ENCODE measurements around the gene OR10H5. TPM values are rescaled to one million over a fixed set of nuclear protein-coding genes. Genes with fewer than 3 reads are reported as not detected.
"Not testable (repeated sequence)": the region's sequence is repeated elsewhere in the genome, so short reads cannot be mapped to it uniquely, and the experiment has no call there.

The OR10H5 gene
- total RNA-seq, 2 donors from 2014 or later: not detected

GRCh38 chr19:15781661-15782060 is 5.8 kb upstream of the OR10H5 start:
- no peaks in the 10 kb centered on the region for H3K9me3 Mint-ChIP-seq

GRCh38 chr19:15782211-15782610 is 5.2 kb upstream of the OR10H5 start:
- no peaks in the 10 kb centered on the region for H3K4me1 Mint-ChIP-seq
- no peaks in the 10 kb centered on the region for H3K27me3 Mint-ChIP-seq
- H3K9me3 Mint-ChIP-seq: no peaks in the 10 kb centered on the region
- no peak overlapping the region for H3K4me3 Mint-ChIP-seq
- H3K36me3 Mint-ChIP-seq (ENCODE audit: low read depth): no peaks in the 10 kb centered on the region
- H3K27ac Mint-ChIP-seq: peak overlapping the region; percentile 32
- no peak for ATAC-seq (replicated peaks)

More at GRCh38 chr19:15781661-15782060, 5.8 kb upstream of the OR10H5 start:
- Mint-ChIP-seq H3K27me3 (peaks cover 3% of the 10 kb centered on the region), H3K27ac (no peak overlapping the region), H3K4me3 (no peak overlapping the region), H3K4me1 (no peaks in the 10 kb centered on the region), H3K36me3 (ENCODE audit: low read depth) (no peaks in the 10 kb centered on the region)
- no peak for ATAC-seq (replicated peaks)

- H3K4me1 Mint-ChIP-seq; H3K27me3 Mint-ChIP-seq; H3K4me3 Mint-ChIP-seq; H3K27ac Mint-ChIP-seq; H3K9me3 Mint-ChIP-seq; H3K36me3 Mint-ChIP-seq (ENCODE audit: low read depth); ATAC-seq (replicated peaks): not testable (repeated sequence)
Observed at GRCh38 chr19:15782896-15783295, 4.6 kb upstream of the OR10H5 start.

- H3K9me3 Mint-ChIP-seq: no peaks in the 10 kb centered on the region
- no peaks in the 10 kb centered on the region for H3K4me1 Mint-ChIP-seq
- H3K36me3 Mint-ChIP-seq (ENCODE audit: low read depth): no peaks in the 10 kb centered on the region
Observed at GRCh38 chr19:15788594-15789270, 1.3 kb downstream of the OR10H5 start.

GRCh38 chr19:15790096-15790495 is 2.6 kb downstream of the OR10H5 start:
- ATAC-seq (replicated peaks): no peak
- H3K36me3 Mint-ChIP-seq (ENCODE audit: low read depth): no peaks in the 10 kb centered on the region
- no peak overlapping the region for H3K4me3 Mint-ChIP-seq
- H3K27ac Mint-ChIP-seq: no peak overlapping the region
- H3K27me3 Mint-ChIP-seq: peaks cover 22% of the 10 kb centered on the region
- H3K9me3 Mint-ChIP-seq: no peaks in the 10 kb centered on the region
- peaks cover 4% of the 10 kb centered on the region for H3K4me1 Mint-ChIP-seq

More at GRCh38 chr19:15788594-15789270, 1.3 kb downstream of the OR10H5 start:
- ATAC-seq (replicated peaks): no peak
- Mint-ChIP-seq H3K4me3 (no peak overlapping the region), H3K27ac (no peak overlapping the region), H3K27me3 (peaks cover 19% of the 10 kb centered on the region)

GRCh38 chr19:15794279-15794678 is 6.8 kb downstream of the OR10H5 start:
- H3K27ac Mint-ChIP-seq; H3K4me3 Mint-ChIP-seq; ATAC-seq (replicated peaks); H3K9me3 Mint-ChIP-seq; H3K36me3 Mint-ChIP-seq (ENCODE audit: low read depth); H3K4me1 Mint-ChIP-seq: not testable (repeated sequence)
- H3K27me3 Mint-ChIP-seq: peaks cover 30% of the 10 kb centered on the region

- Mint-ChIP-seq H3K27me3 (peaks cover 10% of the 10 kb centered on the region), H3K9me3 (no peaks in the 10 kb centered on the region), H3K4me3 (no peak overlapping the region), H3K36me3 (ENCODE audit: low read depth) (no peaks in the 10 kb centered on the region), H3K4me1 (no peaks in the 10 kb centered on the region), H3K27ac (no peak overlapping the region)
- no peak for ATAC-seq (replicated peaks)
Observed at GRCh38 chr19:15810335-15810734, 22.9 kb downstream of the OR10H5 start.

GRCh38 chr19:15811476-15811875 is 24.0 kb downstream of the OR10H5 start:
- Mint-ChIP-seq H3K9me3 (no peaks in the 10 kb centered on the region), H3K36me3 (ENCODE audit: low read depth) (no peaks in the 10 kb centered on the region), H3K27me3 (peaks cover 10% of the 10 kb centered on the region), H3K4me3 (no peak overlapping the region), H3K4me1 (no peaks in the 10 kb centered on the region), H3K27ac (no peak overlapping the region)
- ATAC-seq (replicated peaks): no peak

GRCh38 chr19:15812060-15812722 is 24.7 kb downstream of the OR10H5 start:
- H3K27me3 Mint-ChIP-seq: peaks cover 10% of the 10 kb centered on the region
- no peak overlapping the region for H3K4me3 Mint-ChIP-seq
- no peaks in the 10 kb centered on the region for H3K36me3 Mint-ChIP-seq (ENCODE audit: low read depth)
- ATAC-seq (replicated peaks): no peak
- H3K9me3 Mint-ChIP-seq: no peaks in the 10 kb centered on the region
- H3K4me1 Mint-ChIP-seq: no peaks in the 10 kb centered on the region
- H3K27ac Mint-ChIP-seq: peak overlapping the region; percentile 30

GRCh38 chr19:15813916-15814315 is 26.5 kb downstream of the OR10H5 start:
- no peak for ATAC-seq (replicated peaks)
- Mint-ChIP-seq H3K9me3 (no peaks in the 10 kb centered on the region), H3K4me3 (no peak overlapping the region), H3K27ac (peak overlapping the region; percentile 30), H3K27me3 (peaks cover 4% of the 10 kb centered on the region), H3K36me3 (ENCODE audit: low read depth) (no peaks in the 10 kb centered on the region), H3K4me1 (no peaks in the 10 kb centered on the region)

GRCh38 chr19:15815306-15815705 is 27.8 kb downstream of the OR10H5 start, which contains the start of gene OR10H1:
Gene OR10H1, minus strand, starts transcription at chr19:15815664. Its CDS starts 7,627 bp downstream, at chr19:15808037.
- no peak for ATAC-seq (replicated peaks)
- H3K9me3 Mint-ChIP-seq: no peaks in the 10 kb centered on the region
- no peak within 1 kb of the TSS for H3K4me3 Mint-ChIP-seq
- peaks cover 4% of the 10 kb centered on the region for H3K27me3 Mint-ChIP-seq
- no peaks in the 10 kb centered on the region for H3K36me3 Mint-ChIP-seq (ENCODE audit: low read depth)
- H3K4me1 Mint-ChIP-seq: no peaks in the 10 kb centered on the region
- no peak within 1 kb of the TSS for H3K27ac Mint-ChIP-seq

- no peaks in the 10 kb centered on the region for H3K27me3 Mint-ChIP-seq
- no peaks in the 10 kb centered on the region for H3K9me3 Mint-ChIP-seq
- H3K27ac Mint-ChIP-seq: no peak overlapping the region
- no peak overlapping the region for H3K4me3 Mint-ChIP-seq
- no peaks in the 10 kb centered on the region for H3K36me3 Mint-ChIP-seq (ENCODE audit: low read depth)
- no peaks in the 10 kb centered on the region for H3K4me1 Mint-ChIP-seq
- ATAC-seq (replicated peaks): no peak
Observed at GRCh38 chr19:15820646-15821045, 33.2 kb downstream of the OR10H5 start.

- Mint-ChIP-seq H3K4me1 (no peaks in the 10 kb centered on the region), H3K9me3 (no peaks in the 10 kb centered on the region), H3K27me3 (no peaks in the 10 kb centered on the region), H3K36me3 (ENCODE audit: low read depth) (no peaks in the 10 kb centered on the region), H3K4me3 (no peak overlapping the region), H3K27ac (no peak overlapping the region)
- no peak for ATAC-seq (replicated peaks)
Observed at GRCh38 chr19:15825753-15826152, 38.3 kb downstream of the OR10H5 start.

GRCh38 chr19:15828121-15828610 is 40.7 kb downstream of the OR10H5 start:
- ATAC-seq (replicated peaks): no peak
- Mint-ChIP-seq H3K36me3 (ENCODE audit: low read depth) (no peaks in the 10 kb centered on the region), H3K4me3 (no peak overlapping the region), H3K27me3 (no peaks in the 10 kb centered on the region), H3K4me1 (no peaks in the 10 kb centered on the region), H3K27ac (no peak overlapping the region), H3K9me3 (no peaks in the 10 kb centered on the region)

- peak overlapping the region; percentile 32 for H3K27ac Mint-ChIP-seq
- H3K4me1 Mint-ChIP-seq; ATAC-seq (replicated peaks); H3K36me3 Mint-ChIP-seq (ENCODE audit: low read depth); H3K9me3 Mint-ChIP-seq; H3K27me3 Mint-ChIP-seq; H3K4me3 Mint-ChIP-seq: not testable (repeated sequence)
Observed at GRCh38 chr19:15828611-15829305, 41.3 kb downstream of the OR10H5 start.
